NCI-H460 (cell line): Measurements from ENCODE around the gene WASF3. TPM values are rescaled to one million over a fixed set of nuclear protein-coding genes. Genes with fewer than 3 reads are reported as not detected.

Source experiments
- total RNA-seq: library from RNA; depleted of rRNA; stranded (reverse); fragments of >200 nt; shearing (Covaris generic); gene quantifications from 2 replicates; pipeline ENCODE4 v1.2.3, GENCODE V29; 2014; rRNA removed

The WASF3 gene
- total RNA-seq, 1 experiment from 2014 or later = 5.8 TPM

Other genes starting within 250 kb of the WASF3 start
- not detected in 2 replicates for gene GPR12, start 203.1 kb downstream of the WASF3 start, total RNA-seq